ENCODE measurements around the gene ZBTB25.

DNA sequence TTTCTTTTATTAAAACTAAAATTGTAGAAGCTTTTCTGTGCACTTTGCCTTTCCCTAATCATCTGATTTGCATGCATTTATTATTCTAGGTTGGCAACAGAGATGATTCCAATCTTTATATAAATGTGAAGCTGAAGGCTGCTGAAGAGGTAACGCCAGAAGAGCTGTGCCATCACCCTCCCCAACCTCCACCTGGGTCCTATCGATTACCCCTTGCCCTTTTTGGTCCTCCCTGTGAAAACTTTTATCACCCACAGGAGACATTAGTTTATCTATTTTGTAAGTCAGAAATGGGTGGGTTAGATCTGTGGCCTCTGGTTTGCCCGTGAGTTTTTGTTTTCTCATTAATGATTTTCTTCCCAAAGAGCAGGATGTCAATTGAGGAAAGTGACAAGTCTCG is 92.6 kb downstream of the ZBTB25 start:
- TF ChIP-seq EZH2 (IDR thresholded peaks at IDR 0.05; ENCODE audit: borderline replicate concordance, low read length) = no peak
- TF ChIP-seq, protein P1, sequence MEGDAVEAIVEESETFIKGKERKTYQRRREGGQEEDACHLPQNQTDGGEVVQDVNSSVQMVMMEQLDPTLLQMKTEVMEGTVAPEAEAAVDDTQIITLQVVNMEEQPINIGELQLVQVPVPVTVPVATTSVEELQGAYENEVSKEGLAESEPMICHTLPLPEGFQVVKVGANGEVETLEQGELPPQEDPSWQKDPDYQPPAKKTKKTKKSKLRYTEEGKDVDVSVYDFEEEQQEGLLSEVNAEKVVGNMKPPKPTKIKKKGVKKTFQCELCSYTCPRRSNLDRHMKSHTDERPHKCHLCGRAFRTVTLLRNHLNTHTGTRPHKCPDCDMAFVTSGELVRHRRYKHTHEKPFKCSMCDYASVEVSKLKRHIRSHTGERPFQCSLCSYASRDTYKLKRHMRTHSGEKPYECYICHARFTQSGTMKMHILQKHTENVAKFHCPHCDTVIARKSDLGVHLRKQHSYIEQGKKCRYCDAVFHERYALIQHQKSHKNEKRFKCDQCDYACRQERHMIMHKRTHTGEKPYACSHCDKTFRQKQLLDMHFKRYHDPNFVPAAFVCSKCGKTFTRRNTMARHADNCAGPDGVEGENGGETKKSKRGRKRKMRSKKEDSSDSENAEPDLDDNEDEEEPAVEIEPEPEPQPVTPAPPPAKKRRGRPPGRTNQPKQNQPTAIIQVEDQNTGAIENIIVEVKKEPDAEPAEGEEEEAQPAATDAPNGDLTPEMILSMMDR (IDR thresholded peaks at IDR 0.05; ENCODE audit: low read length) = no peak

Measured in OCI-LY1 (cell line).